Activated CD8-positive, alpha-beta memory T cell treated with anti-CD3 and anti-CD28 coated beads, Interleukin-2, amount 10 ng/mL, durations not matched to agents 7 days and 5 days (primary cell): ENCODE measurements around the gene SLC26A5. TPM values are rescaled to one million over a fixed set of nuclear protein-coding genes. Genes with fewer than 3 reads are reported as not detected.
"Not testable (repeated sequence)": the region's sequence is repeated elsewhere in the genome, so short reads cannot be mapped to it uniquely, and the experiment has no call there.

Experiments
- ATAC-seq: fragments of 150-1000 bp; cut with Tn5 transposase; one replicate; pipeline ENCODE4 v1.10.0; 2021; ENCODE audit warnings: moderate library complexity
- CTCF ChIA-PET: fragments of 350-600 bp; sonication (Branson Sonifier 250); formaldehyde crosslinking; loops from one replicate; lab custom pipeline; 2021; ENCODE audit warnings: antibody characterized with exemption; lab: Charles Lee
- DNase-seq: peaks from one replicate; pipeline ENCODE4 v3.0.0-alpha.2; 2020
- H3K27ac Mint-ChIP-seq: one replicate; pipeline ENCODE4 v1.8.0; 2021; ENCODE audit warnings: mild to moderate bottlenecking, mixed read lengths
- H3K27me3 Mint-ChIP-seq: one replicate; pipeline ENCODE4 v1.8.0; 2021; ENCODE audit warnings: mixed read lengths
- H3K36me3 Mint-ChIP-seq: one replicate; pipeline ENCODE4 v1.8.0; 2021; ENCODE audit warnings: mild to moderate bottlenecking, mixed read lengths
- H3K4me1 Mint-ChIP-seq: one replicate; pipeline ENCODE4 v1.8.0; 2021; ENCODE audit warnings: mixed read lengths
- H3K4me3 Mint-ChIP-seq: one replicate; pipeline ENCODE4 v1.8.0; 2021; ENCODE audit warnings: mild to moderate bottlenecking, moderate library complexity, mixed read lengths
- H3K9me3 Mint-ChIP-seq: one replicate; pipeline ENCODE4 v1.8.0; 2022; ENCODE audit warnings: low read depth, mixed read lengths
- total RNA-seq, 2 experiments: library from RNA; stranded (reverse); gene quantifications; one replicate each; pipeline ENCODE4 v1.2.3, GENCODE V29; 2021

The SLC26A5 gene
- not detected for total RNA-seq

GRCh38 chr7:103446049-103446520, at the start of gene SLC26A5:
Gene SLC26A5, minus strand, starts transcription at chr7:103446207. Its CDS starts 24,693 bp downstream, at chr7:103421514.
- CTCF ChIA-PET: interaction anchor here (0.7 to 1.3 kb wide), 3 partner anchors 13 to 1035 kb away, joined by 3 read pairs; no protein-coding TSS in a partner anchor
- Mint-ChIP-seq H3K4me1 (peaks cover 9% of the 10 kb centered on the region), H3K9me3 (no peaks in the 10 kb centered on the region), H3K36me3 (no peaks in the 10 kb centered on the region), H3K4me3 (peak within 1 kb of the TSS; percentile 52), H3K27ac (no peak within 1 kb of the TSS), H3K27me3 (peaks cover 84% of the 10 kb centered on the region)
- DNase-seq (no peak), ATAC-seq (peak; percentile 83)

GRCh38 chr7:103487419-103487818, 41.4 kb upstream of the SLC26A5 start:
- DNase-seq (no peak), ATAC-seq (no peak)
- peaks cover 3% of the 10 kb centered on the region for H3K27me3 Mint-ChIP-seq
- H3K9me3 Mint-ChIP-seq: no peaks in the 10 kb centered on the region
- H3K4me3 Mint-ChIP-seq: no peak overlapping the region
- H3K36me3 Mint-ChIP-seq: no peaks in the 10 kb centered on the region
- CTCF ChIA-PET: no interaction called here
- H3K27ac Mint-ChIP-seq: no peak overlapping the region
- H3K4me1 Mint-ChIP-seq: no peaks in the 10 kb centered on the region

- H3K27ac Mint-ChIP-seq, DNase-seq, H3K36me3 Mint-ChIP-seq, CTCF ChIA-PET, ATAC-seq, H3K4me1 Mint-ChIP-seq, H3K27me3 Mint-ChIP-seq, H3K4me3 Mint-ChIP-seq, H3K9me3 Mint-ChIP-seq: not testable (repeated sequence)
Measured at GRCh38 chr7:103486873-103487272, 40.9 kb upstream of the SLC26A5 start.

GRCh38 chr7:103480771-103481170, 34.8 kb upstream of the SLC26A5 start:
- Mint-ChIP-seq H3K9me3 (no peaks in the 10 kb centered on the region), H3K27me3 (peaks cover 17% of the 10 kb centered on the region), H3K4me1 (no peaks in the 10 kb centered on the region), H3K27ac (no peak overlapping the region), H3K36me3 (no peaks in the 10 kb centered on the region), H3K4me3 (no peak overlapping the region)
- DNase-seq (no peak), ATAC-seq (no peak)
- CTCF ChIA-PET: no interaction called here

- H3K4me3 Mint-ChIP-seq: no peak overlapping the region
Measured at GRCh38 chr7:103474956-103475355, 28.9 kb upstream of the SLC26A5 start.

GRCh38 chr7:103469095-103469948, 23.3 kb upstream of the SLC26A5 start:
- no peaks in the 10 kb centered on the region for H3K36me3 Mint-ChIP-seq
- ATAC-seq (no peak), DNase-seq (no peak)
- no peaks in the 10 kb centered on the region for H3K9me3 Mint-ChIP-seq
- CTCF ChIA-PET: interaction anchor here (1.0 kb wide), 1 partner anchor 61 kb away, joined by 3 read pairs; no protein-coding TSS in a partner anchor
- H3K4me1 Mint-ChIP-seq: no peaks in the 10 kb centered on the region
- no peak overlapping the region for H3K4me3 Mint-ChIP-seq
- no peak overlapping the region for H3K27ac Mint-ChIP-seq
- peaks cover 32% of the 10 kb centered on the region for H3K27me3 Mint-ChIP-seq

More at GRCh38 chr7:103474956-103475355, 28.9 kb upstream of the SLC26A5 start:
- no peaks in the 10 kb centered on the region for H3K4me1 Mint-ChIP-seq
- H3K36me3 Mint-ChIP-seq: no peaks in the 10 kb centered on the region
- H3K27me3 Mint-ChIP-seq: peaks cover 35% of the 10 kb centered on the region
- ATAC-seq (no peak), DNase-seq (no peak)
- H3K9me3 Mint-ChIP-seq: no peaks in the 10 kb centered on the region
- CTCF ChIA-PET: interaction anchor here (1.2 kb wide), 1 partner anchor 28 kb away, joined by 3 read pairs; no protein-coding TSS in a partner anchor
- H3K27ac Mint-ChIP-seq: no peak overlapping the region

GRCh38 chr7:103466814-103467213, 20.8 kb upstream of the SLC26A5 start:
- H3K4me3 Mint-ChIP-seq: no peak overlapping the region
- no peak for ATAC-seq

GRCh38 chr7:103462358-103462757, 16.4 kb upstream of the SLC26A5 start:
- Mint-ChIP-seq H3K36me3 (no peaks in the 10 kb centered on the region), H3K9me3 (no peaks in the 10 kb centered on the region), H3K27me3 (peaks cover 13% of the 10 kb centered on the region), H3K4me3 (no peak overlapping the region), H3K4me1 (no peaks in the 10 kb centered on the region), H3K27ac (no peak overlapping the region)
- DNase-seq: no peak
- CTCF ChIA-PET: no interaction called here
- no peak for ATAC-seq

More at GRCh38 chr7:103466814-103467213, 20.8 kb upstream of the SLC26A5 start:
- H3K4me1 Mint-ChIP-seq: no peaks in the 10 kb centered on the region
- peaks cover 17% of the 10 kb centered on the region for H3K27me3 Mint-ChIP-seq
- H3K36me3 Mint-ChIP-seq: no peaks in the 10 kb centered on the region
- CTCF ChIA-PET: no interaction called here
- H3K9me3 Mint-ChIP-seq: no peaks in the 10 kb centered on the region
- H3K27ac Mint-ChIP-seq: no peak overlapping the region
- no peak for DNase-seq

- no peaks in the 10 kb centered on the region for H3K36me3 Mint-ChIP-seq
- DNase-seq (peak; percentile 59), ATAC-seq (peak; percentile 74)
- peaks cover 9% of the 10 kb centered on the region for H3K4me1 Mint-ChIP-seq
- peaks cover 82% of the 10 kb centered on the region for H3K27me3 Mint-ChIP-seq
- CTCF ChIA-PET: interaction anchor here (0.7 to 1.3 kb wide), 5 partner anchors 14 to 1033 kb away, joined by 3 read pairs; no protein-coding TSS in a partner anchor
- no peak overlapping the region for H3K4me3 Mint-ChIP-seq
- H3K9me3 Mint-ChIP-seq: peaks cover 3% of the 10 kb centered on the region
- no peak overlapping the region for H3K27ac Mint-ChIP-seq
Measured at GRCh38 chr7:103447073-103447960, 1.3 kb upstream of the SLC26A5 start.

GRCh38 chr7:103445228-103446048, 569 bp downstream of the SLC26A5 start:
- no peak overlapping the region for H3K27ac Mint-ChIP-seq
- H3K9me3 Mint-ChIP-seq: no peaks in the 10 kb centered on the region
- peaks cover 9% of the 10 kb centered on the region for H3K4me1 Mint-ChIP-seq
- ATAC-seq (peak; percentile 34), DNase-seq (no peak)
- H3K4me3 Mint-ChIP-seq: peak overlapping the region; percentile 52
- CTCF ChIA-PET: no interaction called here
- H3K36me3 Mint-ChIP-seq: no peaks in the 10 kb centered on the region
- peaks cover 83% of the 10 kb centered on the region for H3K27me3 Mint-ChIP-seq

- CTCF ChIA-PET: no interaction called here
- Mint-ChIP-seq H3K27me3 (peaks cover 57% of the 10 kb centered on the region), H3K36me3 (no peaks in the 10 kb centered on the region), H3K4me1 (no peaks in the 10 kb centered on the region), H3K9me3 (no peaks in the 10 kb centered on the region), H3K4me3 (no peak overlapping the region), H3K27ac (no peak overlapping the region)
- no peak for DNase-seq
- ATAC-seq: no peak
Measured at GRCh38 chr7:103439661-103440060, 6.3 kb downstream of the SLC26A5 start.

GRCh38 chr7:103437623-103438022, 8.4 kb downstream of the SLC26A5 start:
- H3K27ac Mint-ChIP-seq: no peak overlapping the region
- no peak overlapping the region for H3K4me3 Mint-ChIP-seq
- no peaks in the 10 kb centered on the region for H3K36me3 Mint-ChIP-seq
- CTCF ChIA-PET: no interaction called here
- H3K4me1 Mint-ChIP-seq: no peaks in the 10 kb centered on the region
- no peaks in the 10 kb centered on the region for H3K9me3 Mint-ChIP-seq
- DNase-seq (no peak), ATAC-seq (no peak)
- H3K27me3 Mint-ChIP-seq: peaks cover 43% of the 10 kb centered on the region
